IPS-NIHi7 (cell line): Measurements from ENCODE around the gene SOWAHA.
A peak's percentile ranks its signal among the peaks of the same experiment; 100 is the strongest.

Experiments used
- DNase-seq: peaks from one replicate; pipeline ENCODE4 v3.0.0; 2012; ENCODE audit warnings: mixed read lengths; ENCODE audit errors: extremely low spot score

The SOWAHA gene

GRCh38 chr5:132807163-132807838, 5.8 kb upstream of the SOWAHA start:
- peak; percentile 78 for DNase-seq

- no peak for DNase-seq
These were observed 4.7 kb upstream of the SOWAHA start for GRCh38 chr5:132808448-132808847.

GRCh38 chr5:132808866-132809265, 4.2 kb upstream of the SOWAHA start:
- no peak for DNase-seq

GRCh38 chr5:132810605-132811004, 2.5 kb upstream of the SOWAHA start:
- no peak for DNase-seq

- DNase-seq: no peak
These were observed 858 bp upstream of the SOWAHA start for GRCh38 chr5:132812123-132812765.

- DNase-seq: peak; percentile 59
These were observed 749 bp downstream of the SOWAHA start for GRCh38 chr5:132813599-132814502.

- DNase-seq: peak; percentile 25
These were observed 1.6 kb downstream of the SOWAHA start for GRCh38 chr5:132814503-132815294.

GRCh38 chr5:132815454-132815853, 2.4 kb downstream of the SOWAHA start:
- no peak for DNase-seq

GRCh38 chr5:132816083-132816482, 3.0 kb downstream of the SOWAHA start:
- DNase-seq: no peak

GRCh38 chr5:132816554-132816953, 3.5 kb downstream of the SOWAHA start:
- no peak for DNase-seq

GRCh38 chr5:132817011-132817410, 3.9 kb downstream of the SOWAHA start:
- DNase-seq: no peak

- no peak for DNase-seq
These were observed 6.4 kb downstream of the SOWAHA start for GRCh38 chr5:132819468-132819867.

- DNase-seq: peak; percentile 89
These were observed 7.2 kb downstream of the SOWAHA start for GRCh38 chr5:132820162-132820754.

- DNase-seq: no peak
These were observed 8.2 kb downstream of the SOWAHA start for GRCh38 chr5:132821350-132821749.

GRCh38 chr5:132821791-132822190, 8.7 kb downstream of the SOWAHA start:
- DNase-seq: no peak

- peak; percentile 80 for DNase-seq
These were observed 9.8 kb downstream of the SOWAHA start for GRCh38 chr5:132822650-132823480.

- DNase-seq: no peak
These were observed 10.5 kb downstream of the SOWAHA start for GRCh38 chr5:132823481-132824050.

GRCh38 chr5:132824426-132824825, 11.3 kb downstream of the SOWAHA start:
- DNase-seq: no peak

- DNase-seq: peak; percentile 44
These were observed 12.1 kb downstream of the SOWAHA start for GRCh38 chr5:132825033-132825833.
